RKO (cell line): ENCODE results near the gene NIN.
"Not testable (repeated sequence)": the region's sequence is repeated elsewhere in the genome, so short reads cannot be mapped to it uniquely, and the experiment has no call there.

Experiments used
- DNase-seq: peaks from one replicate; pipeline ENCODE4 v3.0.0-alpha.2; 2016; ENCODE audit warnings: low spot score

NIN gene

DNA sequence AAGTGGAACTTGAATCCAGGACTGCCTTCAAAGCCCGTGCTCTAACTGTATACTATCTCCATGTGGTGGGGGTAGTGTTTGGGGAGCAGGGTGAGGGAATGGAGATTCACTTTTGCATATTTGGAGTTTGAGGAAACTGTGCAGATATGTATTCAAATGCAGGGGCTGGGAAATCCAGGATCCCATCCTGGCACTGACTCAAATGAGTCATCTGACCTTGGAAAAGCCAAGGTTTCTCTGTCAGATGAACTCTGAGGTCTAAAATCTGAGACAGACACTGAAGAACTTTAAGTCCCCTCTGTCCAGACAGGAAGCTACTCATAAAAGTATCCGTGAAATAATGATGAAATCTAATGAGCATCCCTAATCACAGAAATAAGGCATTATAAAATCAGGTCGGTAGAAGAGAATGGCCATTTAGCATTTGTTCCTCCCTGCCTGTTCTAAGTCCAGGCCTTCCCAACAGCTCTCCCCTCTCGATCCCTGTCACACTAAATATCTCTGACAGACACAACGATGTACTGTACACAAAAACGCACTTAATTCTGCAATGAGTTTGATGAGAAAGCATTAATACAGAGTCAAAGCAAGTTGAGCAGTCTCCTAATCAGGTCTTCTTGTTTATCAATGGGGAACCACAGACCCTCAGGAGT, 14.4 kb downstream of the NIN start:
- no peak for DNase-seq

DNA sequence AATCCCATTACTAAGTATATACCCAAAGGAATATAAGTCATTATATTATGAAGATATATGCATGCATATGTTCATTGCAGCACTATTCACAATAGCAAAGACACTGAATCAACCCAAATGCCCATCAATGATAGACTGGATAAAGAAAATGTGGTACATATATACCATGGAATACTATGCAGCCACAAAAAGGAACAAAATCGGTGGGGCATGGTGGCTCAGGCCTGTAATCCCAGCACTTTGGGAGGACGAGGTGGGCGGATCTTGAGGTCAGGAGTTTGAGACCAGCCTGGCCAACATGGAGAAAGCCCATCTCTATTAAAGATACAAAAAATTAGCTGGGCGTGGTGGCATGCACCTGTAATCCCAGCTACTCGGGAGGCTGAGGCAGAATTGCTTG, 15.4 kb downstream of the NIN start:
- not testable (repeated sequence) for DNase-seq

DNA sequence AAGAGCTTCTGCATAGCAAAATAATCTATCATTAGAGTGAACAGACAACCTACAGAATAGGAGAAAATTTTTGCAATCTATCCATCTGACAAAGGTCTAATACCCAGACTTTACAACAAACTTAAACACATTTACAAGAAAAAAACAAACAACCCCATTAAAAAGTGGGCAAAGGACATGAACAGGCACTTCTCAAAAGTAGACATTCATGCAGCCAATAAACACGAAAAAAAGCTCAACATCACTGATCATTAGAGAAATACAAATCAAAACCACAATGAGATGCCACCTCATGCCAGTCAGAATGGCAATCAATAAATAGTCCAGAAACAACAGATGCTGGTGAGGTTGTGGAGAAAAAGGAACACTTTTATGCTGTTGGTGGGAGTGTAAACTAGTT, 15.9 kb downstream of the NIN start:
- not testable (repeated sequence) for DNase-seq

DNA sequence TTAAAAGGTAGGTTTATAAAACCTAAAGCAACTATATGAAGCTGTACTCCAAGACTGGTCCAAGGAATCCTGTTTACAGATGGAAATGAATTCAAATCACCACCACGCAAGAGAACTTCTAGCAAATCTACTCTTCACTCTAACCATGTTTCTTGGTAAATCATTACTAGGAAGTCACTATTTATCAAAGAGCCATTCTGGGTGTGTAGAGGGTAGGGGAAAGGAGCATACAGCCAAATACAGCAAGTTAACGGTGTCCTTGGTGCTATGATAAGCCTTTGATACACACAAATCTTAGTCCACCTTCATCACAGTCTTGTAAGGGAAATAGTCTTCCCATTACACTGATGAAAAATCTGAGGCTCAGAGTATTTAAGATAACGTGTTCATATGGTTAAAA, 16.8 kb downstream of the NIN start:
- DNase-seq, result no peak

DNA sequence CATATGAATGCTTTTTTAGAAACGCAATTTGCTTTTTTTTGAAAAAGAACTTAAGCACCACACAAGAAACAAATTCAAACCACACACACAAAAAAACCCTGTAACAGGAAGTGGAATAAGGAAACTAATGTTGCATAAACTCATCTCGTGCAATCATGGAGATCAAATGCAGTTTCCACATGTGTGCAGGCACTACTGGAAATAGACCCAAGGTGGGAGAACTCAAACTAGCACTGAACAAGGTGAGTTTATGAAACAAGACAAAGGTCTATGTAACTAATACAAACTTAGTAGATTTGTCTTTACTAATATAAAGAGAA, 17.5 kb downstream of the NIN start:
- DNase-seq, result no peak

DNA sequence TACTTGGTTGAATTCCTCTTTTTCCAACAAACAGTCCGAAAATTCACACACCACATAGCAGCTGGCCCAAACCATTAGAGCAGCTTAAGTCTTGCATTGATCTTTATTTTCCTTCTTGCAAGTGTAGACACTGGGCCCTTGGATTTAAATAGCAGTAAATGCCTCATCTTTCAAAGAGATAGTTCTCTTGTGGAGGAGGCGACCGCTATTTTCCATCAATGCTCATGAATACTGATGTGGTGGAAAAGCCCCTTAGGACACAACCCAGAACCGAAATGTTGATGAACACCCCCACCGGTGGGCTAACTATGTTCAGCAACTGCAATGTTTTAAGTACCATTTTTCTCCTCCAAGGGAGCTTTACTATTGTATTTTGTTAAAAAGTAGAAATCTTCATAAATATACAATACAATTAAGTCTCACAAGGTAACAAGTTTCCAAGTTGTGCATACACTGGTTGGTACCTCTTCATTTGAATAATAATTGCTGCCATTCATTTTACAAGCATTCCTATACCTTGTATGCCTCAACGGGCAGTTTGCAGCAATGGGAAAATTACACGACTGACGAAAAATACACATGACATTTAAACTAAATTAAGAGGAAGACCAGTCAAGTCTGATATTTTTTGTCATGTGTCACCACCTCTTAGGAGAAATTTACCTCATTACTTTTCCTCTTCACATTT, 18.0 kb downstream of the NIN start:
- no peak for DNase-seq

DNA sequence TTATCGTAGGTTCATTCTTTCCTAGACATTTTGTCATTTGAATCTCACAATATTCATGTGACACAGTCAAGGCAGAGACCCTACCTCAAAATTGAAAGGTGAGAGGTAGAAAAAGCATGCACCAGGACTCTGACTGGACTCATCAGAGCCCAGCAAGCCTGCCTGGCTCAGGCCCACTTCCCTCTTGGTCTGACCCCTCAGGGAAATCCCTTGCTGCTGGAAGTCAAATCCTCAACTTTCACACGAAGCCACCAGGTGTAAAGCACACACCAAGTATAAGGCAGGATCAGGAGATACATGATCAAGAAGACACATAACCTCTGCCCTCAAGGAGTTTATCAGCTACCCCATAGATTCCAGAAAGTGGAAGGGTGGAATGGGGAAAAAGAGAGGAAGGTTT, 18.8 kb downstream of the NIN start:
- no peak for DNase-seq

DNA sequence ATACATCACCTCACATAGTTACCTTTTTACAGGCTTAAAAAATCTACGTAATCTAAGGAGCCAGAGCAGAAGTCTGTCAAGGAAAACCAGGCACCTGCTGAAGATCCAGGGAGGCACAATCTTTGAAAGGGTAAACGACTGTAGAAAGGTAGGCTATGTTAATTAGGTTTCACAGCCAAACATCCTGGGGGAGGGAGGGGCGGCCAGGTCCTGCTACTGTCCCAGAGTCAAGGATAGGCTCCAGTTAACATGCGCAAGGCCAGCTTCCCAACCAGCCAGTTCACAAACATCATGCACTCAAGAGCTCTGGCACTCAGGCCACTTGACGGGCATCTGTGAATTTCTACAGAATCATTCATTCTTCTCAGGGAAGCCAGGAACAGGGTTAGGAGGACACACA, 22.9 kb downstream of the NIN start:
- DNase-seq, result no peak

DNA sequence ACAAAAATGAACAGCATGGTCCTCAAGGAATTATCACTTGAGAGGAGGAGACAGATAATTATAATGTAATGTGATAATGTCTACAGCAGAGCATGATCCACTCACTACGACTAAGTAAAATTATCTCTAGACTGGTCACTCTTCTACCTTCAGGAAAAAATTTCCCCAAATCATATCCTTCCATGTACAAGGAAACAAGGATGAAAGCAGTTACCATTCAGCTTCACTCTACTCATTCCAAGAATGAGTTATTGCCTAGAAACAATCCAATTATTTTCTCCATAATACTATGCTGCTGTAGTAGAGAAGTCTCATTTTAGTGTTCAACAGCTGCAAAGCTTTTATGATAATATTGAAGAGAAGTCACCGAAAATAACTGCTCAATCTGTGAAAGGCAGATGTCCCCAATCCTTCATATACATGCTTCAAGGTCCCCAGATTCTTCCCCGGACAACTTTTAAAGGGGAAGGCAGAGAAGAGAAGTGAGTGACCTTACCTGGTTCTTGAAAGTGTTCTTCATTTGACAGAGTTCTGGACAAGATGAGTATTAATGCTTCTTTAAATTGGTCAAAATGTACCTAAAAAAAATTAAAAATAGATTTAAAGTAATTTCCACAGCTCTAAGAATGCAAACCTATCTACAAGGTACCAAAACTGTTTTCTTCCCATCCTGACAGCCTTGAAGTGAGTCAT, 24.6 kb downstream of the NIN start:
- no peak for DNase-seq

DNA sequence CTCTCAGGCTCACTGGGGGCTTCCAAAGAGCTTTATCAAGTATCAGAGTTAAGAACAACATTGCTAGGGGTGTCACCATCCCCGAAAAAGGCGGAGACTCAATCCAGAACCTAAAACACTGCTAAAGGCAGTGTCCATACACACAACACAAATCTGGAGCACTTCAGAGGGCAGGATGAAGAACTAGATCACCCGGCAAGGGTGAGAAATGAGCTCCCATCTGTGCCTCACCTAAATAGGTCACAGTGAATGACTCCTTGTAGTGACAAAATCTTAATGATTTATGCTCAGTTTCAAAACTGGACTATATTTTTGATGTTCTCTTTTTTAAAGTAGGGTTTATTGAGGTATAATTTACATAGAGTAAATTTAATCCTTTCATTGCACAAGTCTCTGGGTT, 25.6 kb downstream of the NIN start:
- DNase-seq, result no peak

DNA sequence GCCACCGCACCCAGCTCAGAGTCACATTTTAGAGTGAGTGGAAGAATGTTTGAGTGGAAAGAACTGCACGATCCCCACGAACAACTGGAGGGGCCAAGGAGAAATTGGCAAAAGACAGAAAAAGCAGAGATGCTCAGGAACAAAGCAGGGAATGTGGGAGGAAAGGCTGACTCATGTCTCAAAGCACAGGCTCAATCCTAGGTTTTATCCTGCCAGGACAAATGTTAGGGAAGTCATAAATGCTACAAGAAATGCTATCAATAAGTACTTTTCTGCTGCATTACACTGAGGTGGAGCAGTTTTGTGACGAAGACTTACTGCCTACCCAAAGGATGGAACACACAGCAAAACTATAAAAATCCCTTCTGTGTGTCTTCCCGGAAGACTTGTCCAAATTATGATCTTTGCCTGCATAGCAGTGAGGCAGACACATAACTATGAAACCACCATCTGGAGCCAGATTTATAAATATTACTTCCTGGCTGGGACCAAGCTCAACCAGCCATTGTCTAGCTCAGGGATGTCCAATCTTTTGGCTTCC, 26.7 kb downstream of the NIN start:
- DNase-seq, result no peak

DNA sequence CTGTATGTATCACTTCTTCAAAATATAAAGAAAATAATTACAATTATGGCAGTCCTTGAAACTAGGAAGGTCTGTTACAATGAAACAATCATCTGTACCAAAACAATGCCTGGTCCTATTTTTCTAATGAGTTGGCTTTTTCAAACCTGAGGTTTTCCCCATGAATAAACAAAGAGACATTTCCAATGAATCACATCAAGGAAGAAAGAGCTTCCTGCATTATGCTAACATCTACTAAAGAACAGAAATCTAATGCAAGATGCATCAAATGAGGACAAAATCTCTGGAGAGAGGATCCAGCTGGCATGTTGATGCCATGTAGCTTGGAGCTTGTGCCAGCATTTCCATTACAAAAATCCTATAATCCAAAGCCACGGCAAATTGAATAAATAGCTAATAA, 29.3 kb downstream of the NIN start:
- DNase-seq, result no peak

DNA sequence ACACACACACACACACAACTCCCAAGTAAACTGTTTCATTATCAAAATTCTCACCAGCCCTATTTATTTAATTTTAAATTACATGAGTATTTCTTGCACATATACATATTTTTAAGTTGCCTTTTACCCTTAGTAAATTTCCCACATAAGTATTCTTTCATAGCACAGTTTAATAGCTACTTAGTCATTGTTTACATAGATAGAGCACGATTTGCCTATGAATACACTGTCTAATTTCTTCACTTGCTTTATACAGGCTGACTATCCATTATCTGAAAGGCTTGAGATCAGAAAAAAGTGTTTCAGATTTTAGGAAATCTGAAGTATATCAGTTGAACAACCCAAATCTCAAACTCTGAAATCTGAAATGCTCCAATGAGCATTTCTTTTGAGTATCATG, 30.9 kb downstream of the NIN start:
- no peak for DNase-seq

DNA sequence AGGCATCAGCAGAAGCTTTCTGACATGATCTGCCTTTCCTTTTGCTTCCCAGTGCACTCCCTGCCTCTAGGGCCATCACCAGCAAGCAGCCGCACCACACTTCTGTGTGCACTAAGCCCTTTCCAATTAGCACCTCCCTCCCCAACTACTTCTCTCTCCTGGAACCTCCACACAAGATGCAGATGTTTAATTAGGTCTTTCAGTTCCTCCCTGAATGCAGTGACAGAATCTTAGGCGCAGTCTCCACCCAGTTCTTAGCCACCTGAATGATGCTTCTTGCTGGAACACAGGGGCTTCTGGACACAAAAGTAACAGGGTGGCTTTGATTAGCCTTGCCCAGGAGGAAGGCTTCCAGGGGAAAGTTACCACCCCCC, 32.9 kb downstream of the NIN start:
- DNase-seq, result no peak

DNA sequence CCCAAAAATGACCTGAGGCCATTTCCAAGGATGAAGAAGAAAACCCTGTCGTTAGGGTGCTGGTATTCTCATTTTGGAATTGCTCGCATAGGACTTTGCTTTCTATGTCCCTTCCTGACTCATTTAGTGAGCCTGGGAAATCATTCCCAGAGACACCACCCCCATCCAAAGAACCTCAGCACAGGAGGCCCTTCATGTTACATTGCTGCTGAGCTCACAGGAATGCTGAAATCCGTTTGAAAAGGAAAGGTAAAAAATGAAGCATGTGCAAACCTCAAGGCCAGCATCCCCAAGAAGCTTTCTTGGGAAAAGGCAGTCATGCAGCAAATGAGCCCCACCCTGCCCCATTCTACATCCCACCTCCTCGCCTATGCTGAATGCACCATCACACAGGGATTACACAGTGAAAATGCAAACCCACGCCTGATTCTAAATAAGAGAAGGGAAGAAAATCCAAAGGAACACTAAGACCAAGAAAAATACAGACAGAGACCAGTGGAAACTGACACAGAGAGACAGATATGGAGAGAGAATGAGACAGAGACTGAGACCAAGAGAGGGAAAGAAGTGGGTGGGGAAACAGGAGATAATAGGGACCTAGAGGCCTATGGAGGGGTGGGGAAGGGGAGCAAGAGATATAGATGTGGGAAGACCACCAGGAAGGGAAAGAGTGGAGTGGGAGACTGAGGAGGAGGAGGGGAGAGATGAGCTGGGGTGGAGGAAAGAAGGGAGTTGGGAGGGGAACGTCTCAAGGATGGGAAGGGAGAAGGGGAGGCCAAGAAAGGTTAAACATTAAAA, 33.5 kb downstream of the NIN start:
- DNase-seq, result no peak

DNA sequence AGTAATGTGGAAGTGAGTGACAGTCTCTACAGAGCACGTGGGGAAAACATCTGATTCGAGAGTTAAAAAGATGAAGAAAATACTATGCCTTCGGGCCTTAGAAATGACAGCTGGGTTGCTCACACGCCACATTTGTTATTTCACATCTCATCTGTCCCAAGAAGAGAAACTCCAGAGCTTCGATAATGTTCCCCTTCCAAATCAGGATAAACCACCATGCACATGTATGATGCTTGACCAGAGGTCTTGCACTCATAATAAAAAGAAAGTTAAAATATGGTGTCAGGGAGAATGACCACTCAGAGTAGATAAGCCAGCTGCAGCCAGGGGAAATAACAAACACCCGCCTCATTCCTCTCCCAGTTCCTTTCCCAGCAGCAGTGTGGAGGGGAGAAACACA, 34.6 kb downstream of the NIN start:
- DNase-seq, result no peak

DNA sequence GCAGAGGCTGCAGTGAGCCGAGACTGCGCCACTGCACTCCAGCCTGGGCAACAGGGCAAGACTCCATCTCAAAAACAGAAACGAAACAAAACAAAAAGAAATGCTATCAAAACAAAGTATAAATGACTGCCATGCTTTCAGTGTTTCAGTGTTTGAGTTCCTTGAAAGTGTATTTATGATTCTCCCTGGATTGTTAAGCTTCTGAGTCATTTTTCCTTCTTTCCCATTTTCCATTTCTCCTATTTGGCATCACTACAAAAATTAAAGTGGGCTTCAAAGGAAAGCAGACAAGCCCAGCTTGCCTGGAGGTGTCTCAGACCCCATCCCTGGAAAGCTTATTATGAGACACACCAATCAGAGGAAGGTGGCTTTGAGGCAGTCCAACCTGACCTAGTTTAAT, 35.1 kb downstream of the NIN start:
- no peak for DNase-seq

DNA sequence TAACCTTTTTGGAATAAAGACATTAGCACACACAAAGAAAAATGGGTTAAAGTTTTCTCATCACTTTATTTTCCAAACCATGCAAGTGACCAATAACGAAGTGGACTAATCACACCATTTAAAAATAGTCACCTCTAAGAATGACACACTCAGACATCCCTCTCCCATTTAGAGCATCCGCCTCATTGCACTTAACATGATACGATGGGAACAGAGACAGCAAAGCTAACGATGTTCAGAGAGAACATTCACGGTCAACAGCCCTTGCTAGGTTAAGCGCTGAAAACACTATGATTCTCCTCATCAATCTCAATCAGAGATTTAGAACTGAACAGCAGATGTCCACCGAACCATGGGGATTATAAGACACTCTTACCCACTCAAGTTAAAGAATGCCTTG, 35.8 kb downstream of the NIN start:
- no peak for DNase-seq

DNA sequence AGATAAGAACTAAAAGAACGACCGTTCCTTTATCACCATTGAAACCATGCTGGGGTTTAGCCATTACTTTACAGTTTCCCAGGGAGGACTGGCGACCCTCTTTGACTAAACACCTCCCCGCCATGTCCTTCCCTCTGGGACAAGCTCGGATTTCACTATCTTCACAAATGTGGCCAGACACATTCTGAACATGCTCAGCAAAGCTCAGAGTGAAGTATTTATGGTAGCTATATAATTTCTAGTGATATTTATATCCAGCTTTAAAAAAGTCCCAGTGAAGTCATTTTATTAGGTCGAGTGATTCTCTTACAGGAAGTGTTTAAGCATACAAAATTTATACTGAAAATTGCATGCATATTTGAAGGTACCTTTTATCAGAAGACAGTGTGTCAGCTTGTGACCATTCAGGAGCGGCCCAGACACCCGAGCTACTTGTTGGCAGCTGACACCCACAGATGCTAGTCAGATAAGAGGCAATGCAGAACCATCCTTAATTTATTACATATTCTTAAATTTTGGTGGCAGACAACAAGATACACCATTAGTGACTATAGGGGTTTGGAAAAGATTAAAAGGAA, 36.8 kb downstream of the NIN start:
- no peak for DNase-seq

DNA sequence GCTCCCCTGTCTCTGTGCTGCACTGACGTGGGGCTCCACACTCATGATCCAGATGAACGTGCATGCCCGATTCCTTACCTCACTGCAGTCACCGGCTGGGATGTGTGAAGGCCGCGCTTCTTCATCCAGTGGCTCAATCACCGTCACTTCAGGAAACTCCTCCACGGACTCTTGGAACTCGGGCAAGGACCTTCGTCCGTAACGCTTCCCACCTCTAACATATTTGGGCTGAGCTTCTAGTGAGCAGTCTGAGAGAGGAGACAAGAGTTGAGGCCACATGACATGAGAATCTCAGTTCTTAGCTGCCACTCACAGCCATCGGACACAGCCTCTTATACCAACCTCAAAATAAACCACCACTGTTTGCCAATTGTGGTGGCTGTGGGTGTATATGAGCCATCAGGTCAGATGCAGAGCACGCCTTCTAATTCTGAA, 38.3 kb downstream of the NIN start:
- no peak for DNase-seq

DNA sequence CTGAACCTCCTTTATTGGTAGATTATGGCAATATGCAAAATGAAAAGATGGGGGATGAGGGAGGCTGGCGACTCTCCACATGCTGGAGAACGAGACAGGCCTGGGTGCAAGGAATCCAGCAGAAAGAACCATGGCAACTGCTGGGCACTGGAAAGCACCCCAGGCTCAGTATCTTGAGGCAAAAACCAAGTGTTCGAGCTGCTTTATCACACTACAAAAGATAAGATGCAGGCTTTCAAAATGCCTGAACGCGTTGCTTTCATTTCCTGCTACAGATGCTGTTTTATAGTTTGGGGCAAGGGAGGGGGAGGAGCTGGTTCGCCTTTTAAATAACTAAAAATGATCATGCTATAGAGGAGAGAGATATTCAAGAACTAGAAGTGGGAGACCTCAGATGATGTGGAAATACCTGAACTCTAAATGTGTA, 38.9 kb downstream of the NIN start:
- no peak for DNase-seq

DNA sequence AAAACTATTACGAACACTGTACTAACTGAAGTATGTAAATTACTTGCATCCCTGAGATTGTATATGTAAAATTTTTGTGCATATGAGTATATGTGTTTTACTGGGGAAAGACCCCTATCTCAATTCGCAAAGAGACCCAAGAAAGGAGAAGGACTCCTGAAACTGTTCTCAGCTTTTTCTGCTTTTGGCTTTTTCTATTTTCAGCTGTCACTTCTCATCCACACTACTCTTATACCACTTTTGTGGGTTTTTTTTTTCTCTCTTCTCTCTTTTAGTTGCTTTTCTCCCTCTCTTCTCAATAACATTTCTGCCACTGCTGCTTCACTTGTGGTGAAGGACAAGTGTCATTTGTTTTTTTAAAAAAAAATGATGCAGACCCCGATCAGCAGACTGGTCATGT, 39.8 kb downstream of the NIN start:
- DNase-seq, result no peak
